Thyroid gland (tissue), 4 donors: ENCODE data around the gene GRAMD1B. TPM values are rescaled to one million over a fixed set of nuclear protein-coding genes. Genes with fewer than 3 reads are reported as not detected.

Source experiments
- DNase-seq, 2 donors: peaks; one replicate each; pipeline ENCODE4 v3.0.0-alpha.2; 2019
- H3K27ac ChIP-seq, 3 donors: fragments of 200-600 bp; sonication (generic); 1 replicate in 2 of 3; 2 replicates in 1 of 3; pipeline ENCODE4 v1.5.1; 2016 to 2019; ENCODE audit warnings: mild to moderate bottlenecking in 1 of 3, moderate library complexity in 1 of 3
- H3K27me3 ChIP-seq: fragments of 200-600 bp; sonication (generic); one replicate; pipeline ENCODE4 v1.5.1; 2019
- H3K36me3 ChIP-seq, 2 donors: fragments of 200-600 bp; sonication (generic); one replicate each; pipeline ENCODE4 v1.5.1; 2016 to 2019
- H3K4me1 ChIP-seq, 2 donors: fragments of 200-600 bp; sonication (generic); one replicate each; pipeline ENCODE4 v1.5.1; 2017 to 2019
- H3K4me3 ChIP-seq, 3 donors: fragments of 200-600 bp; sonication (generic); replicated peaks in 1 of 3; 1 replicate in 2 of 3; 2 replicates in 1 of 3; pipeline ENCODE4 v1.5.1; 2016; ENCODE audit warnings: mild to moderate bottlenecking in 1 of 3
- H3K9me3 ChIP-seq: fragments of 200-600 bp; sonication (generic); one replicate; pipeline ENCODE4 v1.5.1; 2017
- CTCF ChIP-seq, 6 experiments: fragments of 200-600 bp in 3 of 6; fragments of 450-650 bp in 3 of 6; sonication (generic) in 3 of 6; IDR thresholded peaks; one replicate each; pipeline ENCODE4 v1.5.1; 2016 to 2019; ENCODE audit warnings: antibody characterized with exemption in 6 of 6, mild to moderate bottlenecking in 2 of 6, inconsistent platforms in 1 of 6, moderate library complexity in 1 of 6
- POLR2A ChIP-seq, 2 donors: fragments of 450-650 bp; IDR thresholded peaks; one replicate each; pipeline ENCODE4 v1.6.1; 2017; ENCODE audit warnings: antibody characterized with exemption in 2 of 2, mild to moderate bottlenecking in 2 of 2, moderate library complexity in 1 of 2
- WGBS, 2 donors: methylation state at CpG; one replicate each; pipeline ENCODE4 v1.1.5; 2017; 5-methylcytosine and 5-hydroxymethylcytosine counted together
- intact Hi-C: fragments of 100-400 bp; cut with DNase I; formaldehyde crosslinking; loops from one replicate; pipeline ENCODE4 v1.15.1; 2023
- total RNA-seq, 4 donors: library from RNA; depleted of rRNA; stranded (reverse); fragments of >200 nt; gene quantifications; one replicate each; pipeline ENCODE4 v1.2.3, GENCODE V29; 2016

Gene GRAMD1B
- total RNA-seq, 4 donors from 2014 or later: 7.0 to 22.7 (median 9.2) TPM

- Histone ChIP-seq H3K4me1 (no peaks in the 10 kb centered on the region), H3K36me3 (peaks cover 0 to 22% of the 10 kb centered on the region in 2 donors), H3K4me3 (no peak overlapping the region), H3K9me3 (no peaks in the 10 kb centered on the region), H3K27ac (no peak overlapping the region), H3K27me3 (no peaks in the 10 kb centered on the region)
- WGBS, 2 donors: 85 to 94% methylated on average over 4 of the region's 4 CpGs
- TF ChIP-seq CTCF (IDR thresholded peaks at IDR 0.05): no peak
- no peak for TF ChIP-seq POLR2A (IDR thresholded peaks at IDR 0.05)
- intact Hi-C loops: no loop called here
- no peak for DNase-seq
Observed at GRCh38 chr11:123601743-123602142, 171.7 kb downstream of the GRAMD1B start.

GRCh38 chr11:123603666-123604065 is 173.6 kb downstream of the GRAMD1B start:
- no peak for TF ChIP-seq CTCF (IDR thresholded peaks at IDR 0.05)
- no peak for TF ChIP-seq POLR2A (IDR thresholded peaks at IDR 0.05)
- Histone ChIP-seq H3K4me3 (no peak overlapping the region), H3K9me3 (no peaks in the 10 kb centered on the region), H3K36me3 (peaks cover 3 to 22% of the 10 kb centered on the region in 2 donors), H3K27ac (no peak overlapping the region), H3K27me3 (no peaks in the 10 kb centered on the region), H3K4me1 (no peaks in the 10 kb centered on the region)
- WGBS, 2 donors: 88 to 89% methylated on average over 4 of the region's 4 CpGs
- intact Hi-C loops: no loop called here
- DNase-seq: no peak

- 82% methylated on average over 1 of the region's 1 CpG; no CpG with 5 or more reads in 1 of the 2 donors for WGBS, 2 donors
- TF ChIP-seq CTCF (IDR thresholded peaks at IDR 0.05) (no peak), POLR2A (IDR thresholded peaks at IDR 0.05) (no peak)
- H3K27me3 ChIP-seq: no peaks in the 10 kb centered on the region
- no peaks in the 10 kb centered on the region for H3K9me3 ChIP-seq
- no peaks in the 10 kb centered on the region for H3K4me1 ChIP-seq
- H3K4me3 ChIP-seq: no peak overlapping the region
- intact Hi-C loops: no loop called here
- no peak overlapping the region for H3K27ac ChIP-seq
- DNase-seq: no peak
- peaks cover 3 to 10% of the 10 kb centered on the region in 2 donors for H3K36me3 ChIP-seq
Observed at GRCh38 chr11:123607781-123608180, 177.7 kb downstream of the GRAMD1B start.

GRCh38 chr11:123608371-123608770 is 178.3 kb downstream of the GRAMD1B start:
- intact Hi-C loops: no loop called here
- no peak overlapping the region for H3K4me3 ChIP-seq
- TF ChIP-seq POLR2A (IDR thresholded peaks at IDR 0.05): no peak
- TF ChIP-seq CTCF (IDR thresholded peaks at IDR 0.05): no peak
- no peak for DNase-seq
- no peaks in the 10 kb centered on the region for H3K27me3 ChIP-seq
- no peaks in the 10 kb centered on the region for H3K9me3 ChIP-seq
- no peak overlapping the region for H3K27ac ChIP-seq
- peaks cover 4 to 6% of the 10 kb centered on the region in 2 donors for H3K36me3 ChIP-seq
- no peaks in the 10 kb centered on the region for H3K4me1 ChIP-seq
- WGBS, 2 donors: 89 to 91% methylated on average over 9 of the region's 9 CpGs

GRCh38 chr11:123608945-123609344 is 178.9 kb downstream of the GRAMD1B start:
- intact Hi-C loops: no loop called here
- H3K4me1 ChIP-seq: no peaks in the 10 kb centered on the region
- TF ChIP-seq POLR2A (IDR thresholded peaks at IDR 0.05) (no peak), CTCF (IDR thresholded peaks at IDR 0.05) (no peak)
- no peaks in the 10 kb centered on the region for H3K9me3 ChIP-seq
- peaks cover 8 to 10% of the 10 kb centered on the region in 2 donors for H3K36me3 ChIP-seq
- H3K27me3 ChIP-seq: no peaks in the 10 kb centered on the region
- 96% methylated on average over 8 of the region's 8 CpGs for WGBS, 2 donors
- H3K4me3 ChIP-seq: no peak overlapping the region
- no peak overlapping the region for H3K27ac ChIP-seq
- DNase-seq: no peak
